Measurements from ENCODE around the gene ZNF853. TPM values are rescaled to one million over a fixed set of nuclear protein-coding genes. Genes with fewer than 3 reads are reported as not detected.

ZNF853 gene
- total and polyA plus RNA-seq, 10 of the 15 experiments (the other 5 are each of a cell fraction or from before 2014, with no cell fraction given) = 0.04 to 0.26 (median 0.05) TPM; not detected in 4

- H3K27ac ChIP-seq (ENCODE audit: control insufficient read depth, insufficient read depth) = no peak overlapping the region
- TF ChIP-seq CREM (IDR thresholded peaks at IDR 0.05; ENCODE audit: low read depth) (no peak), USF2 (IDR thresholded peaks at IDR 0.05; ENCODE audit: borderline replicate concordance, low read depth, low read length) (no peak), CEBPB (IDR thresholded peaks at IDR 0.05; ENCODE audit: borderline replicate concordance in 1 of 2, low read depth in 2 of 2, low read length in 2 of 2) (no peak), ZBED1 (IDR thresholded peaks at IDR 0.05; ENCODE audit: borderline replicate concordance) (no peak), MEF2B (IDR thresholded peaks at IDR 0.05; ENCODE audit: partially characterized antibody, poor library complexity, severe bottlenecking) (no peak), E4F1 (IDR thresholded peaks at IDR 0.05; ENCODE audit: borderline replicate concordance, partially characterized antibody) (no peak), MYB (IDR thresholded peaks at IDR 0.05; ENCODE audit: borderline replicate concordance, low read depth, low read length) (no peak)
- peaks cover 10% of the 10 kb centered on the region for H3K4me1 ChIP-seq (ENCODE audit: control insufficient read depth, insufficient read depth, low read length)
- peaks cover 14% of the 10 kb centered on the region for H3K79me2 ChIP-seq (ENCODE audit: control insufficient read depth, insufficient read depth, low read length)
- H3K4me3 ChIP-seq = no peak overlapping the region
- FAIRE-seq (no peak), ATAC-seq (no peak), DNase-seq (ENCODE audit: low read depth, low spot score) (no peak)
- ChIA-PET POLR2A (interaction anchor here (0.9 kb wide), 1 partner anchor 11 kb away, joined by 4 read pairs; no protein-coding TSS in a partner anchor), CTCF (interaction anchor here (1.6 kb wide), 1 partner anchor 10 kb away, joined by 5 read pairs; no protein-coding TSS in a partner anchor), RAD21 (ENCODE audit: unreplicated experiment) (no interaction called here), SMC1A (ENCODE audit: uncharacterized antibody, unreplicated experiment) (interaction anchor here (1.3 kb wide), 1 partner anchor 14 kb away, joined by 4 read pairs; no protein-coding TSS in a partner anchor)
- H3K9me3 ChIP-seq (replicated peaks; ENCODE audit: control insufficient read depth, insufficient read depth, low read length) = no peaks in the 10 kb centered on the region
- no peaks in the 10 kb centered on the region; the same call in 1 of the 2 replicates for H4K20me1 ChIP-seq (ENCODE audit: control insufficient read depth, insufficient read depth)
- in situ Hi-C loops (cut with MboI) (no loop called here), intact Hi-C loops (cut with micrococcal nuclease; ENCODE audit: unreplicated experiment) (loop anchor here (10.0 kb wide), 1 partner anchor 734 kb away; no protein-coding TSS in a partner anchor)
- WGBS (ENCODE audit: insufficient coverage, insufficient replicate concordance, low lambda C conversion rate, missing lambda C conversion rate) = 94% methylated on average over 9 of the region's 9 CpGs
- no TSS peak for BruUV-seq (replicated peaks)
- H3K9ac ChIP-seq (ENCODE audit: control insufficient read depth, insufficient read depth, low read length) = no peak overlapping the region
- H3K27me3 ChIP-seq (replicated peaks in 1 of 2; ENCODE audit: control insufficient read depth in 2 of 2, insufficient read depth in 2 of 2, low read length in 1 of 2) = no peaks in the 10 kb centered on the region
- no peak overlapping the region for H3K4me2 ChIP-seq (ENCODE audit: control insufficient read depth, insufficient read depth)
- peaks cover 3 to 11% of the 10 kb centered on the region in 2 experiments; a peak in 3 of 4 replicates for H3K36me3 ChIP-seq (ENCODE audit: control insufficient read depth in 2 of 2, insufficient read depth in 2 of 2, low read length in 1 of 2)
- H2AFZ ChIP-seq (ENCODE audit: control insufficient read depth, low read depth, low read length) = no peak overlapping the region
Observed at GRCh38 chr7:6588566-6588965, 26.8 kb upstream of the ZNF853 start.
